GM12872 (cell line): ENCODE results near the gene PUM2.

Experiments
- CTCF ChIP-seq: IDR thresholded peaks from 3 replicates; pipeline ENCODE4 v1.5.1; 2011; ENCODE audit warnings: low read depth, mild to moderate bottlenecking, low read length, moderate library complexity; ENCODE audit not compliant: insufficient read depth

PUM2 gene

GRCh38 chr2:20353241-20353992 lies 2.8 kb upstream of the PUM2 start:
- no peak for TF ChIP-seq CTCF

GRCh38 chr2:20352581-20353216 lies 2.1 kb upstream of the PUM2 start:
- TF ChIP-seq CTCF, result no peak

- no peak for TF ChIP-seq CTCF
Measured at GRCh38 chr2:20352230-20352578, 1.6 kb upstream of the PUM2 start.

GRCh38 chr2:20351555-20352229 lies 1.0 kb upstream of the PUM2 start:
- TF ChIP-seq CTCF, result no peak

- TF ChIP-seq CTCF, result no peak
Measured at GRCh38 chr2:20350041-20350712, 467 bp downstream of the PUM2 start.

- TF ChIP-seq CTCF, result no peak
Measured at GRCh38 chr2:20349513-20349921, 1.1 kb downstream of the PUM2 start.

GRCh38 chr2:20348542-20348941 lies 2.1 kb downstream of the PUM2 start:
- TF ChIP-seq CTCF, result no peak
